ENCODE data around the gene ST3GAL2. TPM values are rescaled to one million over a fixed set of nuclear protein-coding genes. Genes with fewer than 3 reads are reported as not detected.

ST3GAL2 gene
- total and polyA plus RNA-seq, 2 donors (not counting 1 experiment from before 2014, with no cell fraction given), result 13.5 to 17.8 TPM

DNA sequence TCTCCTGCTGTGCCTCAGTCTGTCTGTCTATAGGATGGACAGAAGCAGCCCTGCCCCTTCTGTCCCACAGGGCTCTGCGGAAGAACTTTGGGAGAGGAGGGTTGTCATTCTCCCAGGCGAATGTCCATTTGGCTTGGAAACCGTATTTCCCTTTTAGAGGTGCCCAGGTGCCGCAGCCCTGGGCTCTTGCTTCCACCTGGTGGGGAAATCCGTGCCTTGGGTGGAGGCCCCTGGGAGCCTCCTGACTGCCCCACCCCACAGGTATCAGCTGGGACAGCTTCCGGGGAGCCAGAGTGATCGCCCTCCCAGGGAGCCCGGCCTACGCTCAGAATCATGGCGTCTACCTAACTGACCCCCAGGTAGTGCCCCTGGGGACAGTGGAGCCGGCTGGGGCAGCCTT, 28.2 kb upstream of the ST3GAL2 start:
- Histone ChIP-seq H2AFZ (ENCODE audit: low read length) (no peak overlapping the region), H3K9ac (ENCODE audit: insufficient read depth, low read length) (no peak overlapping the region), H3K27ac (ENCODE audit: insufficient read depth, low read length) (no peak overlapping the region), H4K20me1 (ENCODE audit: control insufficient read depth, extremely low read depth, insufficient read depth, low read length) (no peaks in the 10 kb centered on the region), H3K9me3 (ENCODE audit: control insufficient read depth, insufficient read depth, low read depth, low read length) (no peaks in the 10 kb centered on the region), H3K4me1 (ENCODE audit: control insufficient read depth, extremely low read depth, insufficient read depth, low read length) (no peaks in the 10 kb centered on the region), H3K79me2 (ENCODE audit: control insufficient read depth, insufficient read depth, low read length) (no peaks in the 10 kb centered on the region), H3K27me3 (ENCODE audit: control insufficient read depth, insufficient read depth, low read length) (no peaks in the 10 kb centered on the region), H3K4me3 (replicated peaks in 1 of 4; ENCODE audit: control extremely low read depth in 1 of 4, insufficient read depth in 1 of 4, low read depth in 3 of 4, low read length in 4 of 4) (no peak overlapping the region), H3K4me2 (ENCODE audit: extremely low read depth, insufficient read depth, low read length) (no peak overlapping the region), H3K36me3 (ENCODE audit: control insufficient read depth, insufficient read depth, low read length) (peaks cover 3% of the 10 kb centered on the region)
- TF ChIP-seq EZH2 (IDR thresholded peaks at IDR 0.05; ENCODE audit: low read length, missing control alignments), result no peak
- TF ChIP-seq, protein P1, sequence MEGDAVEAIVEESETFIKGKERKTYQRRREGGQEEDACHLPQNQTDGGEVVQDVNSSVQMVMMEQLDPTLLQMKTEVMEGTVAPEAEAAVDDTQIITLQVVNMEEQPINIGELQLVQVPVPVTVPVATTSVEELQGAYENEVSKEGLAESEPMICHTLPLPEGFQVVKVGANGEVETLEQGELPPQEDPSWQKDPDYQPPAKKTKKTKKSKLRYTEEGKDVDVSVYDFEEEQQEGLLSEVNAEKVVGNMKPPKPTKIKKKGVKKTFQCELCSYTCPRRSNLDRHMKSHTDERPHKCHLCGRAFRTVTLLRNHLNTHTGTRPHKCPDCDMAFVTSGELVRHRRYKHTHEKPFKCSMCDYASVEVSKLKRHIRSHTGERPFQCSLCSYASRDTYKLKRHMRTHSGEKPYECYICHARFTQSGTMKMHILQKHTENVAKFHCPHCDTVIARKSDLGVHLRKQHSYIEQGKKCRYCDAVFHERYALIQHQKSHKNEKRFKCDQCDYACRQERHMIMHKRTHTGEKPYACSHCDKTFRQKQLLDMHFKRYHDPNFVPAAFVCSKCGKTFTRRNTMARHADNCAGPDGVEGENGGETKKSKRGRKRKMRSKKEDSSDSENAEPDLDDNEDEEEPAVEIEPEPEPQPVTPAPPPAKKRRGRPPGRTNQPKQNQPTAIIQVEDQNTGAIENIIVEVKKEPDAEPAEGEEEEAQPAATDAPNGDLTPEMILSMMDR (conservative IDR thresholded peaks at IDR 0.05 in 1 of 2, IDR thresholded peaks at IDR 0.05 in 1 of 2; ENCODE audit: low read depth in 1 of 2, low read length in 2 of 2), result no peak
- DNase-seq (ENCODE audit: low read depth in 2 of 2), result no peak

DNA sequence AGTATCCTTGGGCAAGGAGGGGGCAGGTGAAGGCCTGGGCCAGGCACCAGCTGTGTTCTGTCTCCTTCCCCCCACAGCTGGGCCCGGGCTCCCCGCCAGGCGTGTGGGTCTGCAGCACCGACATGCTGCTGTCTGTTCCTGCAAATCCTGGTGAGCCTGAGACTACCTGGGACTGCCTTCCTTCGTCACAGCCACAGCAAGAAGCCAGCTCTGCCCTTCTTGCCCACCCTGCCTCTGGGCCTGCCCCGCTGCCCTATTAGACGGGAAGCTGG, 27.8 kb upstream of the ST3GAL2 start:
- H3K27ac ChIP-seq (ENCODE audit: insufficient read depth, low read length), result no peak overlapping the region
- no peaks in the 10 kb centered on the region for H3K27me3 ChIP-seq (ENCODE audit: control insufficient read depth, insufficient read depth, low read length)
- H4K20me1 ChIP-seq (ENCODE audit: control insufficient read depth, extremely low read depth, insufficient read depth, low read length), result no peaks in the 10 kb centered on the region
- H3K4me1 ChIP-seq (ENCODE audit: control insufficient read depth, extremely low read depth, insufficient read depth, low read length), result no peaks in the 10 kb centered on the region
- DNase-seq (ENCODE audit: low read depth in 2 of 2), result no peak
- H3K4me2 ChIP-seq (ENCODE audit: extremely low read depth, insufficient read depth, low read length), result no peak overlapping the region
- peaks cover 3% of the 10 kb centered on the region for H3K36me3 ChIP-seq (ENCODE audit: control insufficient read depth, insufficient read depth, low read length)
- H3K79me2 ChIP-seq (ENCODE audit: control insufficient read depth, insufficient read depth, low read length), result no peaks in the 10 kb centered on the region
- H3K9me3 ChIP-seq (ENCODE audit: control insufficient read depth, insufficient read depth, low read depth, low read length), result no peaks in the 10 kb centered on the region
- no peak overlapping the region for H2AFZ ChIP-seq (ENCODE audit: low read length)
- H3K9ac ChIP-seq (ENCODE audit: insufficient read depth, low read length), result no peak overlapping the region
- H3K4me3 ChIP-seq (replicated peaks in 1 of 4; ENCODE audit: control extremely low read depth in 1 of 4, insufficient read depth in 1 of 4, low read depth in 3 of 4, low read length in 4 of 4), result no peak overlapping the region
- no peak for TF ChIP-seq EZH2 (IDR thresholded peaks at IDR 0.05; ENCODE audit: low read length, missing control alignments)
- TF ChIP-seq, protein P1 (conservative IDR thresholded peaks at IDR 0.05 in 1 of 2, IDR thresholded peaks at IDR 0.05 in 1 of 2; ENCODE audit: low read depth in 1 of 2, low read length in 2 of 2), result no peak

DNA sequence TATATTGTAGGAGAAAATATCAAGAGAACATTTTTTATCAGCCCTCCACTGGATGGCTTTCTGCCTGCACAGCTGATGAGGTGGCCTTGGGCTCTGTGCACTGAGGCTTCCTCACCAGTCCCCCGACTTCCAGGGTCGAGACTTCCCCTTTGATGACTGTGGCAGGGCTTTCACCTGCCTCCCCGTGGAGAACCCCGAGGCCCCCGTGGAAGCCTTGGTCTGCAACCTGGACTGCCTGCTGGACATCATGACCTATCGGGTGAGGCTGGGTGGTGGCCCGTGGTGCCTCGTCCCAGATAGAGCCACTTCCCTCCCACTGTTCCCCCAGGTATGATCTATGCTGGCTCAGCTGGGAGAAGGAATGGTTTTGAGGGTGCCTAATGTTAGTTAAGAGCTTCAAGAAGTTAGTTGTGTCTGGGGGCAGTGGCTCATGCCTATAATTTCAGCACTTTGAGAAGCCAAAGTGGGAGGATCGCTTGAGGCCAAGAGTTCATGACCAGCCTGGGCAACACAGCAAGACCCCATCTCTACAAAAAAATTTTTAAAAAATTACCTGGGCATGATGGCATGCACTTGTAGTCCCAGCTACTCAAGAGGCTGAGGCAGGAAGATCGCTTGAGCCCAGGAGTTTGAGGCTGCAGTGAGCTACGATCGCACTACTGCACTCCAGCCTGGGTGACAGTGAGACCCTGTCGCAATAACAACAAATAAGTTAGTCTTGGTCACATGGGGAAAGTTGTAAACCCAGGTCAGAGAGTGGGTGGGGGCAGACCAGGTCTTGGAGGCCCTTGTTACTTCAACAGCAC, 27.3 kb upstream of the ST3GAL2 start:
- Histone ChIP-seq H3K36me3 (ENCODE audit: control insufficient read depth, insufficient read depth, low read length) (peaks cover 3% of the 10 kb centered on the region), H3K9me3 (ENCODE audit: control insufficient read depth, insufficient read depth, low read depth, low read length) (no peaks in the 10 kb centered on the region), H3K4me2 (ENCODE audit: extremely low read depth, insufficient read depth, low read length) (no peak overlapping the region), H3K4me1 (ENCODE audit: control insufficient read depth, extremely low read depth, insufficient read depth, low read length) (no peaks in the 10 kb centered on the region), H3K79me2 (ENCODE audit: control insufficient read depth, insufficient read depth, low read length) (no peaks in the 10 kb centered on the region), H3K27me3 (ENCODE audit: control insufficient read depth, insufficient read depth, low read length) (no peaks in the 10 kb centered on the region), H3K9ac (ENCODE audit: insufficient read depth, low read length) (no peak overlapping the region), H3K27ac (ENCODE audit: insufficient read depth, low read length) (no peak overlapping the region), H3K4me3 (replicated peaks in 1 of 4; ENCODE audit: control extremely low read depth in 1 of 4, insufficient read depth in 1 of 4, low read depth in 3 of 4, low read length in 4 of 4) (no peak overlapping the region), H4K20me1 (ENCODE audit: control insufficient read depth, extremely low read depth, insufficient read depth, low read length) (no peaks in the 10 kb centered on the region), H2AFZ (ENCODE audit: low read length) (no peak overlapping the region)
- no peak for DNase-seq (ENCODE audit: low read depth in 2 of 2)
- no peak for TF ChIP-seq EZH2 (IDR thresholded peaks at IDR 0.05; ENCODE audit: low read length, missing control alignments)
- TF ChIP-seq, protein P1 (conservative IDR thresholded peaks at IDR 0.05 in 1 of 2, IDR thresholded peaks at IDR 0.05 in 1 of 2; ENCODE audit: low read depth in 1 of 2, low read length in 2 of 2), result no peak

Data from fibroblast of lung (primary cell).